ENCODE measurements around the gene TBC1D10B.

GRCh38 chr16:30370456-30371247 lies at the start of gene TBC1D10B:
- TF ChIP-seq POLR2AphosphoS5 (IDR thresholded peaks at IDR 0.05; ENCODE audit: low read depth, low read length) (no peak), POLR2A (IDR thresholded peaks at IDR 0.05; ENCODE audit: low read depth, low read length) (no peak)

All from GM12892 (cell line).